GM23248 (cell line): ENCODE results near the gene DIAPH3. TPM values are rescaled to one million over a fixed set of nuclear protein-coding genes. Genes with fewer than 3 reads are reported as not detected.

Experiments used
- DNase-seq: peaks from one replicate; pipeline ENCODE4 v3.0.0-alpha.2; 2015
- H2AFZ ChIP-seq: fragments of 200-600 bp; sonication (generic); 2 replicates; pipeline ENCODE4 v1.6.1; 2016; ENCODE audit warnings: antibody characterized with exemption
- H3F3A ChIP-seq: fragments of 200-600 bp; sonication (generic); 2 replicates; pipeline ENCODE4 v1.6.1; 2016; ENCODE audit warnings: mild to moderate bottlenecking, antibody characterized with exemption, mixed run types; ENCODE audit not compliant: insufficient read depth
- H3K27ac ChIP-seq: fragments of 200-600 bp; sonication (generic); 2 replicates; pipeline ENCODE4 v1.5.1; 2016; ENCODE audit warnings: mild to moderate bottlenecking
- H3K27me3 ChIP-seq: fragments of 200-600 bp; sonication (generic); replicated peaks from 2 replicates; pipeline ENCODE4 v1.6.1; 2016; ENCODE audit warnings: mild to moderate bottlenecking; ENCODE audit not compliant: insufficient read depth
- H3K36me3 ChIP-seq: fragments of 200-600 bp; sonication (generic); 2 replicates; pipeline ENCODE4 v1.6.1; 2016; ENCODE audit warnings: low read depth, mild to moderate bottlenecking
- H3K4me1 ChIP-seq: fragments of 200-600 bp; sonication (generic); 2 replicates; pipeline ENCODE4 v1.6.1; 2016; ENCODE audit warnings: mild to moderate bottlenecking; ENCODE audit not compliant: insufficient read depth
- H3K4me2 ChIP-seq: fragments of 200-600 bp; sonication (generic); one replicate; pipeline ENCODE4 v1.6.1; 2016; ENCODE audit warnings: mild to moderate bottlenecking; ENCODE audit not compliant: unreplicated experiment
- H3K4me3 ChIP-seq: fragments of 200-600 bp; sonication (generic); 2 replicates; pipeline ENCODE4 v1.5.1; 2016; ENCODE audit warnings: mild to moderate bottlenecking
- H3K79me2 ChIP-seq: fragments of 200-600 bp; sonication (generic); 2 replicates; pipeline ENCODE4 v1.6.1; 2016; ENCODE audit warnings: mild to moderate bottlenecking; ENCODE audit not compliant: insufficient read depth
- H3K9ac ChIP-seq: fragments of 200-600 bp; sonication (generic); 2 replicates; pipeline ENCODE4 v1.6.1; 2016; ENCODE audit warnings: mild to moderate bottlenecking
- H3K9me2 ChIP-seq: fragments of 200-600 bp; sonication (generic); 2 replicates; pipeline ENCODE4 v1.6.1; 2016; ENCODE audit warnings: mixed run types, mild to moderate bottlenecking, moderate library complexity; ENCODE audit not compliant: insufficient read depth
- H3K9me3 ChIP-seq: fragments of 200-600 bp; sonication (generic); one replicate; pipeline ENCODE4 v1.6.1; 2017; ENCODE audit warnings: low read depth
- H4K20me1 ChIP-seq: fragments of 200-600 bp; sonication (generic); 2 replicates; pipeline ENCODE4 v1.6.0; 2016; ENCODE audit not compliant: insufficient read depth
- EZH2 ChIP-seq: fragments of 200-600 bp; sonication (generic); IDR thresholded peaks from 2 replicates; pipeline ENCODE4 v1.6.1; 2018; ENCODE audit warnings: antibody characterized with exemption, mild to moderate bottlenecking; ENCODE audit not compliant: insufficient read depth, poor library complexity, severe bottlenecking
- EZH2phosphoT487 ChIP-seq: fragments of 200-600 bp; sonication (generic); IDR thresholded peaks from 2 replicates; pipeline ENCODE4 v1.6.1; 2018; ENCODE audit warnings: antibody characterized with exemption, moderate library complexity, mild to moderate bottlenecking, low read depth; ENCODE audit not compliant: insufficient read depth
- WGBS, 2 experiments: methylation state at CpG; one replicate each; pipeline ENCODE4 v1.1.6; 2015 to 2017; ENCODE audit warnings: low lambda C conversion rate in 2 of 2, low coverage in 1 of 2; ENCODE audit errors: missing lambda C conversion rate in 2 of 2; 5-methylcytosine and 5-hydroxymethylcytosine counted together
- in situ Hi-C: fragments of 300-500 bp; cut with MboI; formaldehyde crosslinking; loops from 2 replicates; pipeline ENCODE4 v1.15.0; 2020
- polyA plus RNA-seq: library from polyadenylated mRNA; unstranded; fragments of >200 nt; fragmentation: Nextera tagmentation; extraction: Ambion mirVana; gene quantifications from 2 replicates; pipeline ENCODE4 v1.2.1, GENCODE V29; 2016
- total RNA-seq: library from RNA; depleted of rRNA; stranded (reverse); fragments of >200 nt; shearing (Covaris generic); gene quantifications from 2 replicates; pipeline ENCODE4 v1.2.3, GENCODE V29; 2014

Gene DIAPH3
- total and polyA plus RNA-seq, 2 experiments from 2014 or later = 12.1 to 18.1 TPM

DNA sequence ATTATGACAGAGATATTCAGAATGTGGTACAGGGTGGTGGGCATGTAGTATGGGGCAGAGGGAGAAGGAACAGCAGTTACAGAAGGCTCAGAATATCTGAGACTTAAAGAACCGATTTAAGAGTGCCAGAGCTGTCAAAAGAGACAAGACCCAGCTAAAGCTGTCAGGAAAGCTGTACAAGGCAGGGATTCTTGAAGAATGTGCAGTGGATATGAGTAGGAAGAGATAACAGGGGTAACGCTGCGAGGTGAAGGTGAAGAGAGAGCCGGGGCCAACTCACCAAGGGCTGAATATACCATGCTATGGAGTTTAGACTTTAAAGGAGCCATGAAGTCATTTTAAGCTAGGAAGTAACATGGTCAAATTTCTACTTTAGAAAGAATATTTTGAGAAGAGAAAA, 381.0 kb downstream of the DIAPH3 start:
- Histone ChIP-seq H2AFZ (no peak overlapping the region), H3K9me2 (no peaks in the 10 kb centered on the region), H4K20me1 (no peaks in the 10 kb centered on the region), H3K36me3 (no peaks in the 10 kb centered on the region), H3K27me3 (no peaks in the 10 kb centered on the region), H3K4me3 (no peak overlapping the region), H3K79me2 (no peaks in the 10 kb centered on the region), H3K4me1 (peaks cover 19% of the 10 kb centered on the region), H3F3A (peaks cover 4% of the 10 kb centered on the region), H3K27ac (no peak overlapping the region), H3K4me2 (no peak overlapping the region), H3K9me3 (no peaks in the 10 kb centered on the region), H3K9ac (no peak overlapping the region)
- DNase-seq = no peak
- WGBS, 2 experiments = 59 to 70% methylated on average over 4 of the region's 4 CpGs
- in situ Hi-C loops = no loop called here
- TF ChIP-seq EZH2 = no peak
- no peak for TF ChIP-seq EZH2phosphoT487

- Histone ChIP-seq H3F3A (peaks cover 30% of the 10 kb centered on the region), H3K9me2 (no peaks in the 10 kb centered on the region), H3K4me2 (no peak overlapping the region), H2AFZ (no peak overlapping the region), H3K9me3 (no peaks in the 10 kb centered on the region), H3K27me3 (no peaks in the 10 kb centered on the region), H3K36me3 (no peaks in the 10 kb centered on the region), H3K4me3 (no peak overlapping the region), H3K4me1 (peaks cover 44% of the 10 kb centered on the region), H4K20me1 (no peaks in the 10 kb centered on the region), H3K9ac (no peak overlapping the region), H3K79me2 (no peaks in the 10 kb centered on the region), H3K27ac (no peak overlapping the region)
- peak; percentile 44 for DNase-seq
- 58 to 59% methylated on average over 2 of the region's 2 CpGs for WGBS, 2 experiments
- no peak for TF ChIP-seq EZH2phosphoT487
- TF ChIP-seq EZH2 = no peak
- in situ Hi-C loops = no loop called here
Measured at GRCh38 chr13:59780058-59780457, 383.7 kb downstream of the DIAPH3 start.

DNA sequence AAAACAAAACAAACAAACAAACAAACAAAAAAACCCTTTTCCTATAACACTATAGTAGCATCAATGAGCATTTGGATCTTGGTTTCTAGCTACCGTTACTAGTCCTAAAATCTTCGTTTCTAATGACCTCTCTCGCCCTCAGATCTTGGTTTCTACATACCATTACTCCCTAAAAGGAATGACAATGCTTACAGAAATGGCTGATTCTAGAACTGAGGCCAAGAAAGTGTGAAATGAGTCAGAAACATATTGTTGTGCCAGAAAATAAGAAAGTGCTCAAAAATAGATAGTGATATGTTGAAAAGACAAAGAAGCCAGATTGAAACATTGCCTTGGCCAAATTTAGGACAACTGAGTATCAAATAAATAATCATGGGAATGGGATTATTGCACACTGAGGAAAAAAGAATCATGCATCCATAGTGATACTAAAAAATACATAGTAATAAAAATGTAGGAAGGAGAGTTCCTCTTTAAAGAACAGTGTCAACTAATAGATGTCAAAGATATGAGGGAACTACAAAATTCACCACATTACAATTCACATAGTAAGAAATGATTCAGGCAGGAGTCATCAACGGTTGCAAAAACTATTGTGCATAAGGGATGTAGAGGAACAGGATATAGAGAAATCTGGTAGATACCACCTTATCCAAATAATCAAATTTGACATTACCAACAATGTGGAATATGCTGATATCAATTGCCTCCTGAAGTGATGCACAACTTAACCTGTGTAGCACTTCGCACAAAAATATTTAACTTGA, 386.6 kb downstream of the DIAPH3 start:
- Histone ChIP-seq H3K4me1 (peaks cover 64% of the 10 kb centered on the region), H3K27ac (peak overlapping the region; percentile 84), H2AFZ (peak overlapping the region; percentile 16; the same call in 1 of the 2 replicates), H3K4me3 (peak overlapping the region; percentile 38), H3K27me3 (no peaks in the 10 kb centered on the region), H3K9me3 (no peaks in the 10 kb centered on the region), H3K36me3 (no peaks in the 10 kb centered on the region), H3K4me2 (peak overlapping the region; percentile 73), H4K20me1 (no peaks in the 10 kb centered on the region), H3K79me2 (no peaks in the 10 kb centered on the region), H3K9ac (peak overlapping the region; percentile 42), H3K9me2 (no peaks in the 10 kb centered on the region), H3F3A (peaks cover 45% of the 10 kb centered on the region)
- in situ Hi-C loops = no loop called here
- DNase-seq = peak; percentile 88
- no peak for TF ChIP-seq EZH2
- no peak for TF ChIP-seq EZH2phosphoT487
- WGBS, 2 experiments = 20 to 22% methylated on average over 5 of the region's 5 CpGs

GRCh38 chr13:59774491-59774971, 389.2 kb downstream of the DIAPH3 start:
- Histone ChIP-seq H3K79me2 (no peaks in the 10 kb centered on the region), H3K9ac (peak overlapping the region; percentile 58), H3K4me1 (peaks cover 58% of the 10 kb centered on the region), H3K9me2 (no peaks in the 10 kb centered on the region), H3K27me3 (no peaks in the 10 kb centered on the region), H3K36me3 (no peaks in the 10 kb centered on the region), H3F3A (peaks cover 45% of the 10 kb centered on the region), H3K4me2 (peak overlapping the region; percentile 54), H3K9me3 (no peaks in the 10 kb centered on the region), H2AFZ (peak overlapping the region; percentile 10; the same call in 1 of the 2 replicates), H3K27ac (peak overlapping the region; percentile 88), H3K4me3 (peak overlapping the region; percentile 27), H4K20me1 (no peaks in the 10 kb centered on the region)
- 2 to 3% methylated on average over 6 of the region's 6 CpGs for WGBS, 2 experiments
- TF ChIP-seq EZH2phosphoT487 = no peak
- no peak for TF ChIP-seq EZH2
- DNase-seq = peak; percentile 81
- in situ Hi-C loops = no loop called here
